Erythroblast (primary cell): Measurements from ENCODE around the gene OTUD5.

Experiments
- GATA1 ChIP-seq: IDR thresholded peaks from 2 replicates; pipeline ENCODE4 v1.6.1; 2011; ENCODE audit warnings: low read depth, mild to moderate bottlenecking, control low read depth, low read length, moderate library complexity
- POLR2A ChIP-seq: IDR thresholded peaks from 2 replicates; pipeline ENCODE4 v1.6.1; 2011; ENCODE audit warnings: mild to moderate bottlenecking, low read length

GRCh38 chrX:48896611-48897011 is 60.8 kb downstream of the OTUD5 start:
- TF ChIP-seq POLR2A (no peak), GATA1 (no peak)
